ENCODE results near the gene GNL3.
"Not testable (repeated sequence)": the region's sequence is repeated elsewhere in the genome, so short reads cannot be mapped to it uniquely, and the experiment has no call there.

GNL3 gene

DNA sequence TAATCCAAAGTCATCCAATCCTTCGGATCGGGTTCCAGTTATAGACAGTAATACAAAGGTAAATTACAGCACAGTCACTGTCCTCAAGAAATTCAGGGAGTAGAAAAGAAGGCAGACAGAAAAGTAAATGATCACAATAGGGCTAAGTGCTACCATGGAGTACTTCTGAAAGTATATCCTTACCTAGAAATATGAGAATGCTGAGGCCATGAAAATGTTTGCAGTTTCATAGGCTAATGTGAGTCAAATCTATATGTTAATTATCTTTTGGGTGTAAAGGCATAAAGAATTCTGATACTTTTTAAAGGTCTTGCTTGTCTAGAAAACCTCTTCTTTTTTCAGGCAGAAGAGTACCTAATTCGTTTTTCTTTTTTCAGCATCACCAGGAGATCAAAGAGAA lies 29.9 kb upstream of the GNL3 start:
- DNase-seq (ENCODE audit: low read depth), result no peak
- H3K4me3 ChIP-seq (ENCODE audit: low read depth, low read length), result no peak overlapping the region
- TF ChIP-seq, protein P1, sequence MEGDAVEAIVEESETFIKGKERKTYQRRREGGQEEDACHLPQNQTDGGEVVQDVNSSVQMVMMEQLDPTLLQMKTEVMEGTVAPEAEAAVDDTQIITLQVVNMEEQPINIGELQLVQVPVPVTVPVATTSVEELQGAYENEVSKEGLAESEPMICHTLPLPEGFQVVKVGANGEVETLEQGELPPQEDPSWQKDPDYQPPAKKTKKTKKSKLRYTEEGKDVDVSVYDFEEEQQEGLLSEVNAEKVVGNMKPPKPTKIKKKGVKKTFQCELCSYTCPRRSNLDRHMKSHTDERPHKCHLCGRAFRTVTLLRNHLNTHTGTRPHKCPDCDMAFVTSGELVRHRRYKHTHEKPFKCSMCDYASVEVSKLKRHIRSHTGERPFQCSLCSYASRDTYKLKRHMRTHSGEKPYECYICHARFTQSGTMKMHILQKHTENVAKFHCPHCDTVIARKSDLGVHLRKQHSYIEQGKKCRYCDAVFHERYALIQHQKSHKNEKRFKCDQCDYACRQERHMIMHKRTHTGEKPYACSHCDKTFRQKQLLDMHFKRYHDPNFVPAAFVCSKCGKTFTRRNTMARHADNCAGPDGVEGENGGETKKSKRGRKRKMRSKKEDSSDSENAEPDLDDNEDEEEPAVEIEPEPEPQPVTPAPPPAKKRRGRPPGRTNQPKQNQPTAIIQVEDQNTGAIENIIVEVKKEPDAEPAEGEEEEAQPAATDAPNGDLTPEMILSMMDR (conservative IDR thresholded peaks at IDR 0.05; ENCODE audit: low read depth, low read length), result no peak

DNA sequence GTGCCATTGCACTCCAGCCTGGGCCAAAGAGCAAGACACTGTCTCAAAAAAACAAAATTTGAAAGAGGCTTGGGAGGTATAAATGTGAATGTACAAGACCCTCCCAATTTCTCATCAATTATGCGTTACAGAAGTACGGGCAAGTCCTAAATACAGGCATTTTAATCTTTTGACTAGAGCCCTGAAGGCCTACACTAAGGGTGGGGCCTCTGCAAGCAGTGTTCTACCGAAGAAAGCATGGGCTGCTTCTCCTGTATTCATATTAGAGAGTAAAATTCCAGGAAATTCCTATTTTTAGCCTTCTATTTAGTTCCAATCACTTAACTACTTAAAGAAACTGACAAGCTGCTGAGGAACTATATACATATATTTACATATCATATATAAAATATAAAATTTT lies 25.8 kb upstream of the GNL3 start:
- H3K4me3 ChIP-seq (ENCODE audit: low read depth, low read length), result no peak overlapping the region
- no peak for DNase-seq (ENCODE audit: low read depth)
- TF ChIP-seq, protein P1 (conservative IDR thresholded peaks at IDR 0.05; ENCODE audit: low read depth, low read length), result no peak

DNA sequence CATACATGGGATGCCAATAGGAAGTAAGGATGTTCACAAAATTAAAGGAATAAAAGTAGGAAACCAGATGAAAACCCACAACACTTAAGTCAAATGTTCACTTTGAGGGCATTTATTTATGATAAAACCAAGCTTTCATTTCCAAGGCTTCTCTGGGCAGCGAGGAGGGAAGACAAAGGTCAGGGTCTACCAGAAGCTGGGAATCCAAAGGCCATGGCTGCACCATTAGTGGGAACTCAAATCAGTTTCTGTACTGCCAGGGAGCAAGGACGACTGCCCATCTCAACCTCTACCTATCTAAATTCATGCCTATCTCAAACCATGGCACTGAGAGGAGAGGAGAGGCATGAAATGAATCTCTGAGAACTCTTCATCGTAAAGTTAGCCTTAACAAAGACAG lies 22.7 kb upstream of the GNL3 start:
- TF ChIP-seq, protein P1 (conservative IDR thresholded peaks at IDR 0.05; ENCODE audit: low read depth, low read length), result no peak
- no peak for DNase-seq (ENCODE audit: low read depth)
- H3K4me3 ChIP-seq (ENCODE audit: low read depth, low read length), result no peak overlapping the region

DNA sequence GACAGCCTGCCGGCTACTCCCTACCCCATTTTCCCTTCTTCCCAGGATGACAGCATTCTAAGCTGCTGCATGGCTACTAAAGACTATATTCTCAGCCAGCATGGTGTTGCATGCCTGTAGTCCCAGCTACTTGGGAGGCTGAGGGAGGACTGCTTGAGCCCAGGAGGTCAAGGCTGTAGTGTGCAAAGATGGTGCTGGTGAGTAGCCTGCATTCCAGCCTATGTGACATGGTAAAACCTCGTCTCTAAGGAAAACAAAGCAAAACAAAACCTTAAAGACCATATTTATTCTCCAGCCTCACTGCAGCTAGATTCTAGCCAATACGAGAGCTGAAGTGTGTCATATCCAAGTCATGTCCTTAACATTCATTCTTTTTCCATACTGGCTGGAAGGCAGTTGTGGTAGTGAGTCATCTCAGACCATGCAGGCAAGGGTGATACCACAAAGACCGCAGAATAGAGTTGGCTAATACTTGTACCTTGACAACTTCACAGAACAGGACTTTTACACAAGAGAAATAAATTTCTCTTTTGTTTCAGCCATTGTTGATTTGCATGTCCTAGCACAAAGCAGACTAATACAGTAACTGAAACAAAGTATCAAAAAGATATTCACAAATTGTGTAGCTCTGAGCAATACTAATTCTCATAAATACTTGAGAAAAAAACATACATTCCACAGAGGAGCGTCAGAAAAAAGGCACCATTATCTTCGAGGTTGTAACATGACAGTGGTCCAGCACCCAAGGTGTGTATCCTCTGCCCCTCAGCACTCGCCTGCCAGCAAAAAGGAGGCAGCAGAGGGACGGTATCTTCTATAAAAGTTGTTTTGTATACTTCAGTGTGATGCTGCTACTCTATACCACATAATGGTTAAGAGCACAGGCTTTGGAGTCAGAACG lies 15.0 kb upstream of the GNL3 start:
- TF ChIP-seq, protein P1 (conservative IDR thresholded peaks at IDR 0.05; ENCODE audit: low read depth, low read length), result no peak
- DNase-seq (ENCODE audit: low read depth), result peak; percentile 100
- H3K4me3 ChIP-seq (ENCODE audit: low read depth, low read length), result no peak overlapping the region

DNA sequence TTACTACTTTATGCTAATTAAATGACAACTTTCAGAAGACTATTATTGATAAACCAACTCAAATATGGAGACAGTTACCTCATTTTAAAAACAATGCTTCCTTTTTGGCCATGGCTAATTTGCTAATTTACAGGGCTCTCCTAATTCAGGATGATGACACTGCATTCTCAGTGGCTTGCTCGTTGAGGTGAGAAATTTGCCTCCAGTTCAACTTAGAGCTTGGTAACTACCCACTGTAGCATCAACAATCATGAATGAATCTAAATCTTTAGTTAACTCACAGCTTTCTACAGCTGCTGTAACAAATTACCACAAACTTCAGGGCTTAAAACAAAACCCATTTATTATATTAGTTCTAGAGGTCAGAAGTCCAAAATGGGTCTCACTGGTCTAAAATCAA lies 14.2 kb upstream of the GNL3 start:
- TF ChIP-seq, protein P1 (conservative IDR thresholded peaks at IDR 0.05; ENCODE audit: low read depth, low read length), result no peak
- DNase-seq (ENCODE audit: low read depth), result no peak
- H3K4me3 ChIP-seq (ENCODE audit: low read depth, low read length), result no peak overlapping the region

DNA sequence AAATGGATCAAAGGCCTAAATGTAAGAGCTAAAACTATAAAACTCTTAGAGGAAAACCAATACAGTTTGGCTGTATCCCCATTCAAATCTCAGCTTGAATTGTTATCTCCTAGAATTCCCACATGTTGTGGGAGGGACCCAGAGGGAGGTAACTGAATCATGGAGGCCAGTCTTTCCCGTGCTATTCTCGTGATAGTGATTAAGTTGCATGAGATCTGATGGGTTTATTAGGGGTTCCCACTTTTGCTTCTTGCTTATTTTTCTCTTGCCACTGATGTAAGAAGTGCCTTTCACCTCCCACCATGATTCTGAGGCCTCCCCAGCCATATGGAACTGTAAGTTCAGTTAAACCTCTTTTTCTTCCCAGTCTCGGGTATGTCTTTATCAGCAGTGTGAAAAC lies 9.6 kb upstream of the GNL3 start:
- DNase-seq (ENCODE audit: low read depth); H3K4me3 ChIP-seq (ENCODE audit: low read depth, low read length): not testable (repeated sequence)

DNA sequence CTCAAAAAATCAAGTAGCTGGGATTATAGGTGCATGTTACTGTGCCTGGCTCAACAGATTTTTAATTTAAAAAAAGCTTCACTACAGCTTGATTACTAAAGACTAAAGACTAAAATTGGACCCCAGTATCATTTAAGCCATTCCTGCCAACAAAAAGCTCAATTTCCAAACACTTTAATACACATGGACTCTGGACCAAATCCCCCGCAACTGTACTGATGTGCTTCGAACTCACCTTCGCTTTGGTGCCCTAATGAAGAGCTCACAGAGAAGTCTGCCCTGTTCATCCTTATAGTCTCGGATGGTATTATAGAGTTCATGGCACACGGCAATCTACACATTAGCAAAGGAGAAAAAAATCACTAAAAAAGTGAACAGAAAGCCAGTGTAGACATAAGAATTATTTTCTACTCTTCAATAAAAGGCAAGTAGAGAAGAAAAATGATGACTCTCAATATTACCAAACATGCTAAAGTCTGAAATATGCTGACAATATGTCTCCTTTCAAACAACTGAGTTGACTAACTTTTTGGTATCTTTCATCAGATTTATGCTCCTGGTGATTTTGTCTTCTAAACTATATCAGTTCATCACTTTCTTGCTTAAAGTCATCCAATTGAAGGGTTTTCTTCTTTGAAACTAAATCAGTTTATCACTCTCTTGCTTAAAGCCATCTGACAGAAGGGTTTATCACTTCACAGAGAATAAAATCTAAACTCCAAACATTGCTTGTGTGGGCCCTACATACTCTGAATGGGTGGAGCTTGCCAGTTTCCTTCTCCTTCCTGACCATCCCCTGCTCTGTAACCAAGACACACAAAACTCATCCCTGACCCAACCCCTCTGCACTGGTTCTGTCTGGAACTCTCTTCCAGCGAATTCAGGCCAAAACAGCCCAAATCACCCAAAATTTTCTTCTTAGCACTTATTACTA lies 7.3 kb upstream of the GNL3 start:
- H3K4me3 ChIP-seq (ENCODE audit: low read depth, low read length), result no peak overlapping the region
- TF ChIP-seq, protein P1 (conservative IDR thresholded peaks at IDR 0.05; ENCODE audit: low read depth, low read length), result no peak
- DNase-seq (ENCODE audit: low read depth), result peak; percentile 17

Data from choroid plexus epithelial cell (primary cell).